ENCODE data around the gene DDAH1. TPM values are rescaled to one million over a fixed set of nuclear protein-coding genes. Genes with fewer than 3 reads are reported as not detected.
A peak's percentile ranks its signal among the peaks of the same experiment; 100 is the strongest.

DDAH1 gene
- total and polyA plus RNA-seq, 2 experiments from 2014 or later, result 29.4 to 41.7 TPM

GRCh38 chr1:85463731-85464496 is 1.0 kb downstream of the DDAH1 start:
- no peak for TF ChIP-seq EZH2 (IDR thresholded peaks at IDR 0.05; ENCODE audit: low read depth, unreplicated experiment)
- H3K27ac Mint-ChIP-seq, result no peak overlapping the region
- peaks cover 34% of the 10 kb centered on the region for H3K4me1 Mint-ChIP-seq
- ATAC-seq, result peak; percentile 11
- Histone ChIP-seq H3K27me3 (ENCODE audit: insufficient read depth) (peaks cover 41% of the 10 kb centered on the region), H3K4me2 (peak overlapping the region; percentile 95), H3K4me3 (peak overlapping the region; percentile 75), H2AFZ (peak overlapping the region; percentile 92), H3K9me2 (ENCODE audit: insufficient read depth) (no peaks in the 10 kb centered on the region), H4K20me1 (replicated peaks; ENCODE audit: insufficient read depth) (0 out of 2 replicates have a peak, but pooled peaks cover 6% of the 10 kb centered on the region), H3K36me3 (ENCODE audit: insufficient read depth) (no peaks in the 10 kb centered on the region), H3K4me1 (ENCODE audit: insufficient read depth) (peaks cover 19% of the 10 kb centered on the region), H3K79me2 (replicated peaks; ENCODE audit: insufficient read depth) (peaks cover 34% of the 10 kb centered on the region), H3F3A (replicated peaks; ENCODE audit: low read depth) (peaks cover 7% of the 10 kb centered on the region; the same call in 1 of the 2 replicates), H3K27ac (ENCODE audit: low read depth) (no peak overlapping the region)
- H3K36me3 Mint-ChIP-seq (ENCODE audit: low read depth), result no peaks in the 10 kb centered on the region
- peaks cover 24% of the 10 kb centered on the region for H3K27me3 Mint-ChIP-seq (ENCODE audit: insufficient read depth, low read depth, poor library complexity)
- DNase-seq (ENCODE audit: low spot score), result peak; percentile 31
- peak overlapping the region; percentile 77 for H3K4me3 Mint-ChIP-seq
- H3K9me3 Mint-ChIP-seq, result no peaks in the 10 kb centered on the region

DNA sequence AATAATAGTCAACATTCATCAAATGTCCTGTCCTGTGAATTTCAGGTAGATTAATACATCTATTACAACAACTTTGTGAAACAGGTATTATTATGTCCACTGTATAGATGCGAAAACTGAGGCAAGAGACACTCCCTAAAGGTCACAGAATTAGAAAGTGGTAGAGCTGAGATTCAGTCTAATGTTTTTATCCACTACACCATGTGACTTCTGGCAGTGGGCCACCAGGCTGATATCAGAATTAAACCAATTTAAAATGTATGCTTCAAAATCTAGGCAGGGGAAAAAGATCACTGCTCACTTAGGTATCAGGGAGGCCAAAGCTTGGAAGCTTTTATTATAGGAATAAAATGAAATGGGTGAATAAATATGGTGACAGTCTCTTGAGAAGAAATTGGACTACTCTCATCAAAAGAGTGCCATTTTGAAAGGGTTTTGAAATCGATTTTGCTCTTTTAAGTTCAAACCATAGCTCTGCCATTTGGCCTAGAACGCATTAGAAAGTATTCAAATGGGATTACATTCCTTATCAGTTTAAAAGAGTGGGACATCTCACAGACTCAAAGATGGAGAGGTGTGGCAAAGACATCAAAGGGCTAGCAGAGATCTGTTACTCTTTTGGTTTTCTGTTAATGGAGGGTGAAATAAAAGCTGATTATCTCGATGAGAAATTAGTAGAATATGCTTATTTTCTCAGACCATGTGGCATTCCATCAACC is 1.9 kb downstream of the DDAH1 start:
- no peaks in the 10 kb centered on the region for H3K9me3 Mint-ChIP-seq
- Histone ChIP-seq H2AFZ (no peak overlapping the region), H3F3A (replicated peaks; ENCODE audit: low read depth) (peaks cover 7% of the 10 kb centered on the region; the same call in 1 of the 2 replicates), H3K27ac (ENCODE audit: low read depth) (no peak overlapping the region), H3K4me1 (ENCODE audit: insufficient read depth) (peaks cover 19% of the 10 kb centered on the region), H3K9me2 (ENCODE audit: insufficient read depth) (no peaks in the 10 kb centered on the region), H4K20me1 (replicated peaks; ENCODE audit: insufficient read depth) (0 out of 2 replicates have a peak, but pooled peaks cover 6% of the 10 kb centered on the region), H3K4me2 (peak overlapping the region; percentile 95; the same call in 1 of the 2 replicates), H3K27me3 (ENCODE audit: insufficient read depth) (peaks cover 41% of the 10 kb centered on the region), H3K4me3 (peak overlapping the region; percentile 75), H3K36me3 (ENCODE audit: insufficient read depth) (no peaks in the 10 kb centered on the region), H3K79me2 (replicated peaks; ENCODE audit: insufficient read depth) (peaks cover 34% of the 10 kb centered on the region)
- DNase-seq (ENCODE audit: low spot score) (no peak), ATAC-seq (no peak)
- H3K4me3 Mint-ChIP-seq, result peak overlapping the region; percentile 77; the same call in 2 of the 3 replicates
- peaks cover 24% of the 10 kb centered on the region for H3K27me3 Mint-ChIP-seq (ENCODE audit: insufficient read depth, low read depth, poor library complexity)
- H3K36me3 Mint-ChIP-seq (ENCODE audit: low read depth), result no peaks in the 10 kb centered on the region
- TF ChIP-seq ZNF331 (CRISPR knock-in tag; IDR thresholded peaks at IDR 0.05; ENCODE audit: low read depth) (no peak), ZNF462 (CRISPR knock-in tag; IDR thresholded peaks at IDR 0.05) (no peak), ZNF114 (CRISPR knock-in tag; IDR thresholded peaks at IDR 0.05) (no peak), STAT1 (IDR thresholded peaks at IDR 0.05; ENCODE audit: unreplicated experiment) (no peak), ETS1 (IDR thresholded peaks at IDR 0.05) (no peak), CREB1 (CRISPR knock-in tag; IDR thresholded peaks at IDR 0.05; ENCODE audit: low read depth) (no peak), POLR2AphosphoS5 (IDR thresholded peaks at IDR 0.05; ENCODE audit: low read depth) (no peak), JUNB (IDR thresholded peaks at IDR 0.05; ENCODE audit: unreplicated experiment) (no peak)
- TF ChIP-seq, protein P1, sequence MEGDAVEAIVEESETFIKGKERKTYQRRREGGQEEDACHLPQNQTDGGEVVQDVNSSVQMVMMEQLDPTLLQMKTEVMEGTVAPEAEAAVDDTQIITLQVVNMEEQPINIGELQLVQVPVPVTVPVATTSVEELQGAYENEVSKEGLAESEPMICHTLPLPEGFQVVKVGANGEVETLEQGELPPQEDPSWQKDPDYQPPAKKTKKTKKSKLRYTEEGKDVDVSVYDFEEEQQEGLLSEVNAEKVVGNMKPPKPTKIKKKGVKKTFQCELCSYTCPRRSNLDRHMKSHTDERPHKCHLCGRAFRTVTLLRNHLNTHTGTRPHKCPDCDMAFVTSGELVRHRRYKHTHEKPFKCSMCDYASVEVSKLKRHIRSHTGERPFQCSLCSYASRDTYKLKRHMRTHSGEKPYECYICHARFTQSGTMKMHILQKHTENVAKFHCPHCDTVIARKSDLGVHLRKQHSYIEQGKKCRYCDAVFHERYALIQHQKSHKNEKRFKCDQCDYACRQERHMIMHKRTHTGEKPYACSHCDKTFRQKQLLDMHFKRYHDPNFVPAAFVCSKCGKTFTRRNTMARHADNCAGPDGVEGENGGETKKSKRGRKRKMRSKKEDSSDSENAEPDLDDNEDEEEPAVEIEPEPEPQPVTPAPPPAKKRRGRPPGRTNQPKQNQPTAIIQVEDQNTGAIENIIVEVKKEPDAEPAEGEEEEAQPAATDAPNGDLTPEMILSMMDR (conservative IDR thresholded peaks at IDR 0.05; ENCODE audit: low read depth in 2 of 2), result no peak
- H3K27ac Mint-ChIP-seq, result no peak overlapping the region
- H3K4me1 Mint-ChIP-seq, result peaks cover 32% of the 10 kb centered on the region

Data from GM23338 (cell line).